Pulmonary artery endothelial cell (primary cell): ENCODE measurements around the gene CALU. TPM values are rescaled to one million over a fixed set of nuclear protein-coding genes. Genes with fewer than 3 reads are reported as not detected.

Experiments used
- DNase-seq: peaks from one replicate; pipeline ENCODE4 v3.0.0-alpha.2; 2011; ENCODE audit warnings: low read depth, low spot score
- total RNA-seq: library from RNA; depleted of rRNA; stranded (reverse); fragments of >200 nt; gene quantifications from 2 replicates; pipeline ENCODE4 v1.2.3, GENCODE V29; 2014

Gene CALU
- total RNA-seq, result 381 and 432 TPM in 2 replicates

GRCh38 chr7:128739048-128739962, at the start of gene CALU:
Gene CALU, plus strand, starts transcription at chr7:128739359. Its CDS starts 9,225 bp downstream, at chr7:128748584.
- DNase-seq, result peak; percentile 86

- no peak for DNase-seq
Observed at GRCh38 chr7:128691227-128691626, 47.9 kb upstream of the CALU start.

GRCh38 chr7:128692623-128693270, 46.4 kb upstream of the CALU start:
- DNase-seq, result no peak

- DNase-seq, result no peak
Observed at GRCh38 chr7:128693373-128694015, 45.7 kb upstream of the CALU start.

- no peak for DNase-seq
Observed at GRCh38 chr7:128694738-128695137, 44.4 kb upstream of the CALU start.

- DNase-seq, result no peak
Observed at GRCh38 chr7:128697302-128697905, 41.8 kb upstream of the CALU start.

GRCh38 chr7:128699196-128699712, 39.9 kb upstream of the CALU start:
- no peak for DNase-seq

GRCh38 chr7:128699895-128700294, 39.3 kb upstream of the CALU start:
- no peak for DNase-seq

- no peak for DNase-seq
Observed at GRCh38 chr7:128701062-128701785, 37.9 kb upstream of the CALU start.

GRCh38 chr7:128703609-128704241, 35.4 kb upstream of the CALU start:
- no peak for DNase-seq

- no peak for DNase-seq
Observed at GRCh38 chr7:128705891-128706333, 33.2 kb upstream of the CALU start.

- DNase-seq, result no peak
Observed at GRCh38 chr7:128707752-128708151, 31.4 kb upstream of the CALU start.

- DNase-seq, result no peak
Observed at GRCh38 chr7:128708235-128708634, 30.9 kb upstream of the CALU start.

- no peak for DNase-seq
Observed at GRCh38 chr7:128708824-128709223, 30.3 kb upstream of the CALU start.

- no peak for DNase-seq
Observed at GRCh38 chr7:128710481-128710880, 28.7 kb upstream of the CALU start.

- DNase-seq, result no peak
Observed at GRCh38 chr7:128713794-128714193, 25.4 kb upstream of the CALU start.

- DNase-seq, result no peak
Observed at GRCh38 chr7:128714701-128715495, 24.3 kb upstream of the CALU start.

GRCh38 chr7:128718967-128719642, 20.1 kb upstream of the CALU start:
- no peak for DNase-seq

GRCh38 chr7:128721376-128721775, 17.8 kb upstream of the CALU start:
- DNase-seq, result no peak
